HG02885 (cell line): Measurements from ENCODE around the gene HOXC6.

Experiments used
- ATAC-seq: cut with Tn5 transposase; IDR thresholded peaks from one replicate; pipeline ENCODE4 v1.9.1; 2021; ENCODE audit warnings: mild to moderate bottlenecking; ENCODE audit not compliant: unreplicated experiment, poor library complexity

The HOXC6 gene

DNA sequence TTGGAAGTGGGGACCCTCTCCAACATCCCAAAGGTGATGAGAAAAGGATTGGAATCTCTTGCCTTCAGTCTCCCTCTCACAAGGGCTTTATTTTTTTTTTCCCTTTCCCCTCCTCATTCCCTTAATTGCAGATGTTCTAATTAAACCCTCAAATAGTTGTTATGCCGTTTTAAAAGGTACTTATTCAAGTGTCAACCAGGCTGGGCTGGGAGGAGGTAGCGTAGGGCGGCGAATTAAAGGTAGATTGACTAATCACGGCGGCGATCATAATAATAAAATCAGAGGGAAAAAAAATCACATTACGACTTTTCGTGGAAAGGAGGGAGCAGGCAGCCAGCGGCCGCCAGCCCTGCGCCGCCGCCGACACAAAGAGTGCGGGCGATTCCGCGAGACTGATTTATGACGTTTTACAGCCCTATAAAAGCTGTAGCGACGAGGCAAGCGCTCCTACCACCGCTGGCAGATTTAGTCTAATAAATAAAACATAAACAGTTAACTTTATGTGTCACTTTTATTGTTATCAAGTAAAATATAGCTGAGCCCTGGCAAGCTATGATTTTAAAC lies 23.7 kb downstream of the HOXC6 start:
- ATAC-seq = no peak

DNA sequence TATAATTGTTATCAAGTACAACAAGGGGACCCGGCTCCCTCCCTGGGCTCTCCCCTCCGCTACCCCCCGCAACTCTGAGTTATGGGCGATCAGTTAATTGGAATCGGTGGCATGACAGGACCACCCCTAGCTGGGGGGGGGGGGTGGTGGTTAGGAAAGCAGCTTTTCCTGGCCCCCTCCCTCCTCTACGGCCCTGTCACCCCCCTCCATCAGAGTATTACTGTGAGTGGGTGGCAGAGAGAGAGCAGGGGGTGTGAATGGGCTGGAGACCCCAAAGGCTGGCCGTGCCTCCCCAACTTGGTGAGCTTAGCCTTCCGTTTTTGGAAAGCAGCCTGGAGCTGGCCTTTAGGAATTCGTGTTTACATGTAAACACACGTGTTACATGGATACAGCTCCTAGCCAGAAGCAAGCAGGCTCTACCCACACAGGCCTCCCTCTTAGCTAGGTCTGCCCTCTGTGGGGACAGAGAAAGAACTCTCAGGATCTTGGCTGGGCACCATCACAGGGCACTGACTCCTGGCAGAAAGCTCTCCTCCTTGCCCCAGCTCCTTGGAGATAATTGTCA lies 24.3 kb downstream of the HOXC6 start:
- ATAC-seq = no peak

DNA sequence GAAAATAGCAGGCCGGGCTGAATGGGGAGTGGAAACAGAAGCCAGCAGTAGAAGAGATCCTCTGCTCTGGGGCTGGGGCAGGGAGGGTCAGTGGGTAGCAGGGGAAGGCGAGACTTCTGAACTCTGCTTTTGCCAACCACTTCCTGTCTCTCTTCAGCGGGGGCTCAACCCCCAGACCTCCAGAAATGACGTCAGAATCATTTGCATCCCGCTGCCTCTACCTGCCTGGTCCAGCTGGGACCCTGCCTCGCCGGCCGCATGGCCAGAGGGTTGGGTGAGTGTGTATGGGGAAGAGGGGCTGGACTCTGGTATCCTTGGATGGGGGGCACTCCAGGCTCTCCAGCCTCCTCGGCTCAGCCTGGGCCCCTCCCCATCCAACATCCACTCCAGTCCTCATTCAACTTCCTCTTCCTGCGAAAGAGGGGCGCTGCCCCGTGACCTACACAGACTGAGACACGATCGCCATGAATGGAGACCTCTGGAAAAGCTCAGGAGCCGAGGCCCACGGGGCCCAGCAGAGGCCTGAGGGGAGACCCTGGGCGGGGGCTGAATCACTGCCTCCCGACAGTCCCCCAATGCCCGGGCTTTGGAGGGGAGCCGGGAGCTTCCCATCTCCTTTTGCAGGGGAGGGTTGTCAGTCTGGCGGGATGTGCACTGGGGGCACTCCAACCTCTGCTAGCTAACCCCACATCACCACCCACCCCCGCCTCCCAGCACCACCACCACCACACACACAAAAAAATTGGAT lies 24.9 kb downstream of the HOXC6 start:
- peak; percentile 70 for ATAC-seq

DNA sequence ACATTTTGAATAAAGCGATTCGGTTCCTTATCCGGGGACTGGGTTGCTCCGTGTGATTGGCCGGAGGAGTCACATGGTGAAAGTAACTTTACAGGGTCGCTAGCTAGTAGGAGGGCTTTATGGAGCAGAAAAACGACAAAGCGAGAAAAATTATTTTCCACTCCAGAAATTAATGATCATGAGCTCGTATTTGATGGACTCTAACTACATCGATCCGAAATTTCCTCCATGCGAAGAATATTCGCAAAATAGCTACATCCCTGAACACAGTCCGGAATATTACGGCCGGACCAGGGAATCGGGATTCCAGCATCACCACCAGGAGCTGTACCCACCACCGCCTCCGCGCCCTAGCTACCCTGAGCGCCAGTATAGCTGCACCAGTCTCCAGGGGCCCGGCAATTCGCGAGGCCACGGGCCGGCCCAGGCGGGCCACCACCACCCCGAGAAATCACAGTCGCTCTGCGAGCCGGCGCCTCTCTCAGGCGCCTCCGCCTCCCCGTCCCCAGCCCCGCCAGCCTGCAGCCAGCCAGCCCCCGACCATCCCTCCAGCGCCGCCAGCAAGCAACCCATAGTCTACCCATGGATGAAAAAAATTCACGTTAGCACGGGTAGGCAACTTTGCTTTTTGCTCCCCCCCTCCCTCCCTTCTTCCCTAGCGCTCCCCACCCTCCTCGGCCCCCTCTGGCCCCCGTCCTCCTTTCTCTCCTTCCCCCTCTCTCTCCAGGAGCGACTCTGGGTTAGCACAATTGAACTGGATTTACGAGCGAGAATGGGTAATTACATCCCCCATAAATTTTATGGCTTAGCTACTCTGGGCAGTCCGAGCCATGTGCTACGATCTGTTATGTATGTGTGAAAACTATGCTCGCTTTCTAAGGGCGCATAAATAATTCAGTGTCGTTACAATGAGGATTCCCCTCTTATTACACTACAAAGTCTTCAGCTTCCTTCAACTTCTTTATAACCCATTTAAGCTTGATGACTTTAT lies 25.8 kb downstream of the HOXC6 start, which contains the start of gene HOXC4:
Gene HOXC4 (plus strand): TSS at position 85 of the 991 bp plus-strand sequence. CDS start 88 bp downstream, at position 173.
- ATAC-seq = peak; percentile 60

DNA sequence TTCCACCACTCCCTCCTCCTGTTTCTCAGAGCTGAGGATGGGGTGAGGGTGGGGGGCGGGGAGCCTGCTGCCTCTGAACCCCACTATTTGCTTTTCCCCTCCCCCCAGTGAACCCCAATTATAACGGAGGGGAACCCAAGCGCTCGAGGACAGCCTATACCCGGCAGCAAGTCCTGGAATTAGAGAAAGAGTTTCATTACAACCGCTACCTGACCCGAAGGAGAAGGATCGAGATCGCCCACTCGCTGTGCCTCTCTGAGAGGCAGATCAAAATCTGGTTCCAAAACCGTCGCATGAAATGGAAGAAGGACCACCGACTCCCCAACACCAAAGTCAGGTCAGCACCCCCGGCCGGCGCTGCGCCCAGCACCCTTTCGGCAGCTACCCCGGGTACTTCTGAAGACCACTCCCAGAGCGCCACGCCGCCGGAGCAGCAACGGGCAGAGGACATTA lies 26.5 kb downstream of the HOXC6 start:
- ATAC-seq = no peak

DNA sequence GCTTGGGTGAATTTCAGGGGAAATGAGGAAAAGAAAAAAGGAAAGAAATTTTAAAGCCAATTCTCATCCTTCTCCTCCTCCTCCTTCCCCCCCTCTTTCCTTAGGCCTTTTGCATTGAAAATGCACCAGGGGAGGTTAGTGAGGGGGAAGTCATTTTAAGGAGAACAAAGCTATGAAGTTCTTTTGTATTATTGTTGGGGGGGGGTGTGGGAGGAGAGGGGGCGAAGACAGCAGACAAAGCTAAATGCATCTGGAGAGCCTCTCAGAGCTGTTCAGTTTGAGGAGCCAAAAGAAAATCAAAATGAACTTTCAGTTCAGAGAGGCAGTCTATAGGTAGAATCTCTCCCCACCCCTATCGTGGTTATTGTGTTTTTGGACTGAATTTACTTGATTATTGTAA lies 27.3 kb downstream of the HOXC6 start:
- ATAC-seq = no peak

DNA sequence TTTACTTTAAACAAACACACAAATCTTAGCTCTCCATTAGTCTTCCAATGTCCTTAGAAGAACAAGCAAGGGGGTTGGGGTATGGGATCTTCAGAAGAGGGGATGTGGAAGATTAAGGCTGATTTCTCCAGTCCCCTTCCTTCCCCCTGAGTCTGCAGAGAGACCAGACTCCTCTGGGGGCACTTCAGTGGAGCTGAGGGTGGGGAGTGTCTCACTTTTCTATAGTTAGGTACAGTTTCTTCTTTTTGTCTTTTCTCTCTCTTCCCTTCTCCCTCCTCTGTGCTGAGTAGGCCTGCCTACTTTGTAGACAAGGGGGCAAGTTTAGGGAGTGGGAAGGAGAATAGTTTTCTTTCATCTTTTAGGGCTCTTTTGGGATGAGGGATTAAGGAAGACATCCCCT lies 27.9 kb downstream of the HOXC6 start:
- ATAC-seq = no peak

DNA sequence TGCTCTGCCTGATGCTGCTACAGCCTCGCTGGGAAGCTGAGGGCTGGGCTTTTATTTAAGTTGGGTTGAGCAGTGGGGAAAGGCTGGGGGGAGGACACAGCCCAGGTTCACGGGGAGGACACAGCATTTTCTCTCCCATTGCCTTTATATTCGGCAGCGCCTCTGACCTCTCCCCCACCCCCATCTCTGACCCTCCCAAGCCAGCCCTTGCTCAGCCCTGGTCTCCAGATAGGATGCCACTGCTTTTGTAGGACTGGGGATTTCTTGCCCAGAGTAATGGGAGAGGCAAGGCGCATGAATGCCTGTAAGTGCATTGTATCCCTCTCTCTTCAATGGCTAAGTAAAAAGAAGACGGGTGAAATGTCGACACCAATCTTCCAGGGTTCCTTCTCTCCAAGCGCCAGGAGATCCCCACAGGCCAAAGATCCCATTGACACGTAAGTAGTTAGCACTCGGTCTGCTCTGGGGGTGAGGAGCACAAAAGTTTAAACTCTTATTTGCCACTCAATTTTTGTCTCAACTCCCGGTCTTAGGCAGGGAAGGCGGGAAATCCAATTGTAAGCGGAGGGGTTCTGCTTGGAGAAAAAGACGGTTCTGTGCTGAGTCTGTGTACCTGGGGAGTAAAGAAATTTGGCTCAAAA lies 30.0 kb downstream of the HOXC6 start:
- no peak for ATAC-seq

DNA sequence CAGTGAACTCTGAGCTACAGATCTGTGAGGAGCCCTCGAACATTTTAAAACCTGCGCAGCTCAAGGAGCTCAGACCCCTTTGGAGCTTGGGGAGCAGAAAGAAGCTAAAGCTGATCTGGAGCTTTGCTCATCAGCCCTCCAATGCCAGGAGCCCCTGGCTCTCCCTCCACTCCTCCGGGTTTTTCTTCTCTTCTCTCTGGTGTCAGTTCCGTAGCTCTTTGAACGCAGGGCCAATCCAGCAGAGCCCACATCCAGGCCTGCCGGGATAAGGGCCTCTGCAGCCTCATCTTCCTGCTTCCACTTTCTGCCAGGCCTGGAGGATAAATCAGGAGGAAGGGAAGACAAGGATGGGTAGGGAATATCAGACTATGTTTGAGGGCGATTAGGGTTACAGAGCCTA lies 31.4 kb downstream of the HOXC6 start:
- no peak for ATAC-seq

DNA sequence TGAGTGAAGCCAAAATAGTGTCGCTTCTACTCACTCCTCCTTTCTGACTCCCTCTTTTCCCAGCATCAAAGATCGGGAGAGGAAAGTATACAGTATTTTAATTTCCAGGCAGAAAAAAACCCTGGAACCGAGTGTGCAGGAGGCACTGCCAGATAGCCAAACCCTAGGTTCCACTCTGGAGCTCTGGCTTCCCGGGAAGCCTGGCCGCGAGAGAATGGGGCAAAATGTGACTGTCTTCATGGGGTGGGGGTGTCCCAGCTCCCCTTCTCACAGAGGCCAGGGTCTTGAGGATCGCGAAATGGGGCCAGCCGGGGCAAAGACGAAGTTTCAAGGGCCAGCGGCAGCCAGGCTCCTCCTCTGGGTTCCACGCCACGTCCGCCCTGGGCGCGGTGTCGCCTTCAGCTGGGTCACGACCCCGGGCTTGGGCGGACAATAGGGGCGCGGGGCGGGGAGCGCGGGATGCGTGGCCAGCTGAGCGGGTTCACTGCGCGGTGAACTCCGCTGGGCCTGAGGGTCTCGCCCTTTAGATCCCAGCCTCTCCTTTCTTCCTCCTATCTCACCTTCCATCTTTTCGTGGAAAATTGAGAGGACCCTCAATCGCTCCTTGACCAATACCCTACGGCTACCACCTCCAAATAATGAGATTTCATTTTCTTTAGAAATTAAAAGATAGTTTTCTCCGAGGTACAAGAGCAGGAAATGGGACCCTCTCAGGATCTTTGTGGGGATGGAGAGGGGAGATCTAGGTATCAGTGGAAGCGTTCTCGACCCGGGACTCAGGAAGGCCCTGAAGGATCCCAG lies 32.1 kb downstream of the HOXC6 start:
- ATAC-seq = no peak

DNA sequence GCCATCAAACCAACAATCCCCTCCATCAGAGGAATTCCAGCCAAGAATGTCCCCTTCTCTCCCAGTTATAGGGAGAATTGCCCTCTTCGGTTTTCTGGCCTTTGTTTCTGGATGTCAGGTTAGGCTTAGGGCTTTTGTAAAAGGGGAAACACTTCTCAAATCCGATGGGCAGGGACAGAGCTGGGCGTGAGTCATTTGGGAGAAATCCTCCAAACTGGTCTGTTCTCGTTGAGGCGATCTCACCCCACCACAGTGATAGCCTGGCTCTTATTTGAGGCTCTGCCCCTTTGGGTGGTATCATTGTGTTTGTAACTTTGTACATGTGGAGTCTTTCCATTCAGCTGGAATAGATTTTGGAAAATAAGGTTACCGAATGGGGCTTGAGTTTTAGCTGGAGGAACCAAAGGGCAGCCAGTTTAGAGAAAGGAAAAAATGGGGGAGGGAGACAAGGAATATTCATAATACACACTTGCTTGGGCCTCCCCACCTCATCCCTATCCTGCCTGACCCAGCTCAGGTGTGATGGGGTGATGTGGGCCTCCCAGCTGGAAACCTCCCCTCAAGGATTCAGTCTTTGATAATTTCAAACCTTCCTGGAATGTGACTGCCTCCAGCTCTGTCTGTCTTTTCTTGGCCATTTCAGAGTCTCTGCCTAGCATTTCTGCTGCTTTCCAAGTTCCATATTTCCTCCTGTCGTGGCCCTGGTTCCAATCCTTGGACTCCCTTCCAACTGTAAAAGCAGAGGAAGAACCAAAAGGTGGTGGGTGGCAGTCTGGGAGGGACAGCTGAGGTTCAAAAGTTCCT lies 32.9 kb downstream of the HOXC6 start:
- no peak for ATAC-seq

DNA sequence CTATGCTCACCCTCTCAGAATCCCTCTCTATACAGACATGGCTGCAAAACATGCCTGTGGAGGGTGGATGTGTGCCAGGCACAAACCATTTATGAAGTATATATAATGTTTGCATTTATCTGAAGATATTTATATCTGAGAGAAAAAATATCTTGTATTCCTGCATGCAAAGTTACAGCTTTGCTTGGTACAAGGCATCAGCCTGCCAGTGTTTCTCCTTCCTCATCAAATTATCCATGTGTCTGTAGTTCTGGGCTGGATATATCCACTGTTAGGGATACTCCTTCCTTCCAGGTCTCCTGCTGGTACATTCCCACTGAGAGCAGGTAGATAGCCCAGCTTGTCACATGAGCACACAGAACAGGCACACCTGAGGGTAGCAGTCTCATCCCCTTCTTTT lies 37.4 kb downstream of the HOXC6 start:
- no peak for ATAC-seq

DNA sequence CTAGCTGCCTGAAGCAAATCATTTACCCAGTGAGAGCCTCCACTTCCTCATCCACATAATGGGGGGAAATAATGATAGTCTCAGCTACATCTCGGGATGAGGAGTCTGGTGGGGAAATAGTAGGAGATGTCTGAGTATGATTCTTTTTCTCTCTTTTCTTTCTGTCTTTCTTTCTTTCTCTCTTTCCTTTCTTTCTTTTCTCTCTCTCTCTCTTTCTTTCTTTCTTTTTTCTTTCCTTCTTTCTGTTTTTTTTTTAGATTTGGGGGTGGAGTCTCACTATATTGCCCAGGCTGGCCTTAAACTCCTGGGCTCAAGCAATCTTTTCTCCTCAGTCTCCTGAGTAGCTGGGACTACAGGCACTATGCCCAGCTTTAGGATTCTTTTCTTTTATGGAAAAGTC lies 38.2 kb downstream of the HOXC6 start:
- no peak for ATAC-seq

DNA sequence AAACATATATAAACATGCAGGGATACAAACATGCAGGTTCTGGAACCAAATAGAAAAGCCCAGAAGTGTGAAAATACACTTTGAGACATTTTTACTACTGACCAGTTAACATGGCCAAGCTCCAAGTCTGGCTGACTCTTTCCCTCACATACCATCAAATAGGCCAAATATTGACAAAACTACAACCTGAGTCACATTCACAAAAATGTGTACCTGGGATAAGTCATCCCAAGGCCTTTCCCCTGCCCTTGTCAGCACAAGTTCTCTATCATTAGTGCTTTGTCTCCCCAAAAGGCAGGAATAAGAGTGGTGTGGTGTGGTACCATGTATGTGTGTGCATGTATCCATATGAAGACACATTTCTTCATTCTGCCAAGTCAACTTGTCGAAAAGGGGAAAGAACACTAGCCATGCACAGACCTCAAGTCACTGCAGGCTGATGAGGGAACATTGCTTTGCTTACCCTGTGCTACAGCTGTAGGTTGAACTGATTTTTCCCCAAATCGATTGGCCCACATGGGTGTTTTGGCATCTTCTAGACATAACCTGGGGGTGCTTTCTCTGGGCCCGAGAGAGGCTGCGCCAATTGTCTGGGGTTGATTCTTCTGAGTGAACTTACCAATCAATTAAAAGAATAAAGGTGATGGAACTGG lies 40.3 kb downstream of the HOXC6 start:
- no peak for ATAC-seq

DNA sequence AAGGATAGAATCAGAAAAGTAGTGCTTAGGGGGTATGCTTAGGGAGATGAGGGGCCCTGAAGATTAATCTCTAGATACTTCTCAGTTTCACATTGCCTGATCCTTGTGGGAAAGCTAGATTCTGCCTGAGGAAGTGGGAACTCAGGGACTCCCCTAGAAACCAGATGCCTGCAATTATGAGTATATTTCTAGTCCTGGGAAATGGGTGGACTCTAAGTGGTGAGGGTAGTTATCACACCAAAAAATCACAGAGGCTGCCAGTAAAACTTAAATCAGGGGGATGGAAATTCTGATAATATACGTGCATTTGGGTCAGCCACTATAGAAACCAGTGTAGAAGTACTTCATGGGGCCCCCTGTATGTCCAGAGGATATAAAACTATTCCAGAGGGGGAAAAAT lies 43.7 kb downstream of the HOXC6 start:
- no peak for ATAC-seq

DNA sequence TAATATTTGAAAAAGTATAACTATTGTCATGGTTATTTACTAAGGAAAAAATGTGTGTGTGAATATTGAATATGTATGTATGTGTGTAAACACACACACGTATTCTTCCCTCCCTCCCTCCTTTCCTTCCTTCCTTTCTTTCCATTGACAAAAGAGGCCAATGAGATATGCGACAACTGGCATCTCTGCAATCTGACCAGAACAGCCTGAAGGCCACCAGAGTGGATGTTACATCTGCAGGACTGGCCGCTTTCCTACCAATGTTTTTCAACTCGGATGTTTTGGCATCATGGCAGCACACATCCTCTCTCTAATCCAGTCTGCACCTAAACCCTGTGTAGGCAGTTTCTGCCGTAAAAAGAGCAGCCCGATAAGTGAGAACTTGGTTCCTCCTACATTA lies 46.1 kb downstream of the HOXC6 start:
- no peak for ATAC-seq

DNA sequence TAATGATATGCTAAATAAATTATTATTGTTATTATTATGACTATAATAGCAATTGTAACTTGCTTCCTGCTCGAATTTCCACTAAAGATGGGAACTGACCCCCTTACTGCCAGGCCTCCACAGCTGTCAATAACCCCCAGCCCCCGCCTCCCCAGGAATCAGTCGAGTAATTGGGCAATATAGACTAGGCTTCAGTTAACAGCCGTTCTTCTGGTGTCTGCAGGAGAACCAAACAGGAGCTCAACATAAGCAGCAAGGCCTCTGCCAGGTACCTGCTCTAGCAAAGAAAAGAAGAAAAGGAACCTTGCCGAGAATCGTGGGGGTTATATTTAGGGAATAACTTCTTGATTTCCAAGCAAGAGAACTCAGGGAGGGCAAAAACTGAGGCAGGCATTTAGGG lies 47.2 kb downstream of the HOXC6 start:
- no peak for ATAC-seq

DNA sequence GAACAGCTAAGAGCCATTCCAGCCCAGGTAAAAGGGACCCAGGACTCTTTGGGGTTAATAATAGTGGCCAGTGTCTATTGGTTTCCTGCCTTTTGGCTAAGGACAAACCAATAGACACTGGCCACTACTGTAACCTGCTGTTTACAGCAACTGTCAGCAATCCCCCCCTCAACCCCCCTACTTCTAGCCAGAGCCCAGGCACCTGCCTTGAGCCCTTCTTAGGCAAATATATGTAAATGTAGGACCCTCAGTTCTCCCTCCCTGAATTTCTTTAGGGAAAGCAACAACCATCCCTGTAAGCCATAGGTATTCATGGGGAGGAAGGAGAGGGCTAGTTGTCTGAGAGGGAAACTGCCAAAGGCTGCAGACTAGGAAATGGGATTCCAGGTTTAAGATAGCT lies 47.7 kb downstream of the HOXC6 start:
- no peak for ATAC-seq
